Cardiac fibroblast (primary cell): ENCODE measurements around the gene ATXN7L1.
A peak's percentile ranks its signal among the peaks of the same experiment; 100 is the strongest.

ENCODE experiments used
- DNase-seq, 2 donors: peaks; one replicate each; pipeline versions ENCODE4 v3.0.0 to v3.0.0-alpha.2; 2010; ENCODE audit warnings: low read depth in 2 of 2
- H3K4me3 ChIP-seq, 2 donors: replicated peaks in 1 of 2; 1 replicate in 1 of 2; 2 replicates in 1 of 2; pipeline ENCODE4 v1.5.1; 2011; ENCODE audit warnings: low read depth in 2 of 2, low read length in 2 of 2, mild to moderate bottlenecking in 2 of 2, moderate library complexity in 1 of 2
- CTCF ChIP-seq: IDR thresholded peaks from one replicate; pipeline ENCODE4 v1.5.1; 2011; ENCODE audit warnings: low read depth, mild to moderate bottlenecking, low read length, inconsistent platforms

The ATXN7L1 gene

GRCh38 chr7:105814481-105814880 lies 61.9 kb downstream of the ATXN7L1 start:
- no peak overlapping the region for H3K4me3 ChIP-seq
- DNase-seq, result no peak
- TF ChIP-seq CTCF, result no peak

DNA sequence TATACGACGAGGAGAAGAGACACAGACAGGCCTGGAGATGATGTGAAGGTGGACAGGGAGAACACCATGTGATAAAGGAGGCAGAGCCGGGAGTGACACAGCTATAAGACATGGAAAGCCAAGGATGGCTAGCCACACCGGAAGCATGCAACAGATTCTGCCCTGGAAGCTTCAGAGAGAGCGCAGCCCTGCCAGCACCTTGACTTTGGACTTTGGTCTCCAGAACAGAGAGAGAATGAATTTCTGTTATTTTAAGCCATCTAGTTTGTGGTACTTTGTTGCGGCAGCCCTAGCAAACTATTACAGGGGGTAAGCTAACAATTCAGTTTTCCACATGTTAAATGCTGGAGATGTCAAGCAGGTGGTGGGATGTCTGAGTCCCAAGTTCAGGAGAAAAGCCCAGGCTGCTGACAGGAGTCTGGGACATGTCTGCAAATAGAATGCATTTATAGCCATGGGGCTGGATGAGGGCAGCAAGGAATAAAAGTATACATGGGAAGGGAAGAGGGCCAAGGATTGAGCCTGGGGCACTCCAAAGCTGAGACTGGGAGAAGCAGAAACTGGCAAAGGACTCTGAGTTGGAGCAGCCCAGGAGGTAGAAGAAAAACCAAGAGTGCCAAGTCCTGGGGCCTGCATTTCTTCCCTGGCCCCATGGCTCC lies 65.1 kb downstream of the ATXN7L1 start:
- no peak for DNase-seq
- H3K4me3 ChIP-seq, result no peak overlapping the region
- TF ChIP-seq CTCF, result no peak

DNA sequence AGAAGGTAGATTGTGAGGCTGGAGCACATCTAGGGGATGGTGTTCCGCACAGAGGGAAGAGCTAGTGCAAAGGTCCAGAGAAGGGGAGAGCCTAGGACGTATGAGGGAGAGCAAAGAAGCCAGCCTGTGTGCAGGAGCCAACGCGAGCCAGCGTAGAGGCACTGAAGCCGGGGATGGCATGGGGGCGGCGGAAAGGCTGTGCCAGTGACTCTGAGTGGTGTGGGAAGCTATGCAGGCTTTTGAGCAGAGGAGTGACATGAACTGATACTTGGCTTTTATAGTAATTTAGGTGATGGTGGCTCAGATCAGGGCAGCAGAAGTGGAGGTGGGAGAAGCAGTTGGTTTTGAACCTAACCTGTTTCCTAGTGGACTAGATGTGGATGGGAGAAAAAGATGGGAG lies 65.8 kb downstream of the ATXN7L1 start:
- H3K4me3 ChIP-seq, result no peak overlapping the region
- TF ChIP-seq CTCF, result no peak
- DNase-seq, result no peak

DNA sequence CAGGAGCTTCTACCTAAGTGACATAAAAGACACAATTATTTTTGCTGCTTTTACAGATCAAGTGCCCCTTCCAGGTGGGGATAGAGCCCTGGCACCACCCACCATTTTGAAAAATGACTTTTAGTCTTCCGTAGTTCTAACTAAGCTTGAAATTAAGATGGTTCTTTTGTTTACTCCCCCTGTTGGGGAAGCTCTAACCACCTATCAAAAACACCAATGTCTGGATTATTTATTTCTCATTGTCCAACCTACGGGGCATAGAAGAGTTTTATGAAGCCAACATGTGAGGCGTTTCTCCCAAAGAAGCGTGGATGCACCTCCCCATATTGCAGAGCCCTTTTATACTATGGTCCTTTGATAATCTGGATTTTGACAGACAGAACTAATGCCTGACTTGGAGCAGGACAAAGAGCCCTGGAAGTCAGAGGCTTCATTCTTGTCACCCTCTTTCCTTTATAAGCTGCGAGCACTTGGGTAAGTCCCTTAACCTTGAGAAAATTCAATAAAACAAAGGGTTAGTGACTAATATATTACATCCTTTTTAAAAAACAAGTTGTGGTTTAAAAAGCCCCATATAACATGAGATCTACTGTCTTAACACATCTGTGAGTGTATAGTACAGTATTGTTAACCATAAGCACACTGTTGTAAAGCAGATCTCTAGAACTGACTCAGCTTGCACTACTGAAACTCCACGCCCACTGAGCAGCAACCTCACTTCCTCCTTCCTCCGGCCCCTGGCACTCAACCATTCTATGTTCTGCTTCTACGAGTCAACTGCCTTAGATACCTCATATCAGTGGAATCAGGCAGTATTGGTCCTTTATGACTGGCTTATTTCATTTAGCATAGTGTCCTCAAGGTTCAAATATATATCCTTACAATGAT lies 67.5 kb downstream of the ATXN7L1 start:
- no peak overlapping the region for H3K4me3 ChIP-seq
- no peak for TF ChIP-seq CTCF
- peak; percentile 46 to 81 for DNase-seq

GRCh38 chr7:105808209-105808608 lies 68.2 kb downstream of the ATXN7L1 start:
- no peak overlapping the region for H3K4me3 ChIP-seq
- no peak for TF ChIP-seq CTCF
- no peak for DNase-seq

- TF ChIP-seq CTCF, result no peak
- H3K4me3 ChIP-seq, result no peak overlapping the region
- DNase-seq, result no peak
Measured at GRCh38 chr7:105807448-105807762, 69.0 kb downstream of the ATXN7L1 start.
